ENCODE measurements around the gene GNG8.

The GNG8 gene

DNA sequence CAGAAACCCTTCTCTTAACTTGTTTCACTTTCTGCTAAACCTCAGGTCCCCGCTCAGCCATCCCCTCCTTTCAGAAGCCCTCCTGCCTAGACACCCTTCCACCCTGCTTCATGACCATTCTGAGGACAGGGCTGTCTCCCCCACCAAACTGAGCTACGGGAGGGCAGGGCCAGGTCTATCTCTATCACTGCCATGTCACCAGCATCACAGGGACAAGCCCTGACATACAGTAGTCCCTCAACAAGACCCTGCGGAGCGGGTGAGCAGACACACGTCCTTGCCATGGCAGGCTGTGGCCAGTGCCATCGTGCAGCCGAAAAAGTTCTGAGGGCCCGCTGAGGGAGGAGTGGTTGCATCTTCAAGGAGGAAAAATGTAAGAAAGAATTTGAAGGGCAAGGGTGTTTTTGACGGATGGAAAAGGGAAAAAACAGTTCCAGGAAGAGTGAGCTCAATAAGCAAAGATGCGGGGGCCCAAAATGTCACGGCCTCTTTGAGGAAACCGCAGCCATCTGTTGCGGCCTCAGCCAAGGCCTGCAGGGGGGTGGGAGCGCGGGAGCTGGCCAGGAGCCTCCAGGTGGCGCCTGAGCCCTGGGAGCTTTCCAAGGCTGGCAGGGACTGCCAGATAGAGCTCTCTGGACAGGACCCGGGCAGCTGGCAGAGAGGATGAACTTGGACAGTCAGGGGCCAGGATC lies 19.2 kb downstream of the GNG8 start:
- peak; percentile 57 for DNase-seq

DNA sequence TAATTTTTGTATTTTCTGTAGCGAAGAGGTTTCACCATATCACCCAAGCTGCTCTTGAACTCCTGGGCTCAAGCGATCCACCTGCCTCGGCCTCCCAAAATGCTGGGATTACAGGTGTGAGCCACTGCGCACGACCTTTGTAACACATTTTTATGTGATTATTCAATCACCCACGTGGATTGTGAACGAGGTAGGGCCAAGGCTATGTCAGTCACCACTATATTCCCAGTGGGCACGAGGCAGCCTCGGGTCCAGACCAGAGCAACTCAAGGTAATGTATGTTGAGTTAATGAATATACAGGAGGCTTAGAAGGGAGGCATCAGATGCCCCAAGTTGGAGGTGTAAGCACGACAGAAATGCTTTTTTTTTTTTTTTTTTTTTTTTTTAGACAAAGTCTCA lies 20.0 kb downstream of the GNG8 start:
- no peak for DNase-seq

DNA sequence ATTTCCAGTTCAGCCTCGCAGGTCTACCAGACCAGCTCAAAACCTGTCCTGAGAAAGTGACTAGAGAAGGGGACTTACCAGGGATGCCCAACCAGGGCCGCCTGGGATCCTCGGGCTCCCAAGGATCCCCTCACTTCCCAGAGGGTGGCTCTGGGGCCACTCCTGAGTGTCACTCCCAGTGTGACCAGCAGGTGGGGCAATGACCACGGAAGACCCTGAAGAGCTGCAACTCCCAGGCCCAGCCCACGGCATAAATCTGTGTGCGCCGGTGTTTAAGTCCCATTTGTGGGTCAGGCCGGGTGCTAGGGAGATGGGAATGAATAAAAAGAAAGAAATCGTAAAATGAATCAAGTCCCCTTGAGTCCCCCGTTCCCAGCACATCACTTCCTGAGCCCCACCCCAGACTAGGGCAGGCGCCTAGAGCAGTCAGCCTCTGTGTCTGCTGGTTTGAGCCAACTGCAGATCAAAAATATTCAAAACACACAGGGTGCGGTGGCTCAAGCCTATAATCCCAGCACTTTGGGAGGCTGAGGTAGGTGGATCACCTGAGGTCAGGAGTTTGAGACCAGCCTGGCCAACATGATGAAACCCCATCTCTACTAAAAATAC lies 21.8 kb downstream of the GNG8 start:
- peak; percentile 86 for DNase-seq

DNA sequence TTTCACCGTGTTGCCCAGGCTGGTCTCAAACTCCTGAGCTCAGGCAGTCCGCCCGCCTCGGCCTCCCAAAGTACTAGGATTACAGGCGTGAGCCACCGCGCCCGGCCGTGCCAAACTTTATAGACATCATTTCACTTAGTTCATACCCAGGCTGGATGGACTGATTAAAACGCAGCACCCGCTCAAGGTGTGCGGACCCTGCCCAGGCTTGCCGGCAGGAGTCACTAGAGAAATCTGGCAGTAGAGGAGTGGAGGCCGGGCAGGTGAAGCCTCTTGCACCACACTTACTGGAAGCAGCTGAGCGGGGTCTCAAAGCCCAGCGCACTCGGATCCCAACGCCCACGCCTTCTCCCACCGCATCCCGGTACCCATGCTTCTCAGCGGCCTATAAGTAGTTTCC lies 22.5 kb downstream of the GNG8 start:
- DNase-seq = no peak

DNA sequence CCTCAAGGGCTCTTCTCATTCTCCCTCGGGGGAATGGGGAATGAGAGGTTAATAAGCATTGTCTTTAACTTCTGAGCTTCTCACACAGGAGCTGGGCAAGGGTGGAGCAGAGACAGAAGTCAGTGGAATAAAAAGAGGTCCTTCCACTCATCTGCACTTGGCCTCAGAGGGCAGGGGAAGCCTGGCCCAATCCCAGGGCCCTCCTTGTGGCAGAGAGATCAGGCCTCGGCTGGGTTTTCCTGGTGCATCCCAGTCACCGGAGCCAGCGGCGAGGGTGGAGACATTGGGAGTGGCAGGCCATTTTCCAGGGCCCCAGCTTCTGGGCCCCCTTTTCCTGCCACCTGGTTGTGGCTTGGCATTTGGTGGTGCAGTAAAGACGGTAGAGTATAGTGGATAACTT lies 24.2 kb downstream of the GNG8 start:
- no peak for DNase-seq

DNA sequence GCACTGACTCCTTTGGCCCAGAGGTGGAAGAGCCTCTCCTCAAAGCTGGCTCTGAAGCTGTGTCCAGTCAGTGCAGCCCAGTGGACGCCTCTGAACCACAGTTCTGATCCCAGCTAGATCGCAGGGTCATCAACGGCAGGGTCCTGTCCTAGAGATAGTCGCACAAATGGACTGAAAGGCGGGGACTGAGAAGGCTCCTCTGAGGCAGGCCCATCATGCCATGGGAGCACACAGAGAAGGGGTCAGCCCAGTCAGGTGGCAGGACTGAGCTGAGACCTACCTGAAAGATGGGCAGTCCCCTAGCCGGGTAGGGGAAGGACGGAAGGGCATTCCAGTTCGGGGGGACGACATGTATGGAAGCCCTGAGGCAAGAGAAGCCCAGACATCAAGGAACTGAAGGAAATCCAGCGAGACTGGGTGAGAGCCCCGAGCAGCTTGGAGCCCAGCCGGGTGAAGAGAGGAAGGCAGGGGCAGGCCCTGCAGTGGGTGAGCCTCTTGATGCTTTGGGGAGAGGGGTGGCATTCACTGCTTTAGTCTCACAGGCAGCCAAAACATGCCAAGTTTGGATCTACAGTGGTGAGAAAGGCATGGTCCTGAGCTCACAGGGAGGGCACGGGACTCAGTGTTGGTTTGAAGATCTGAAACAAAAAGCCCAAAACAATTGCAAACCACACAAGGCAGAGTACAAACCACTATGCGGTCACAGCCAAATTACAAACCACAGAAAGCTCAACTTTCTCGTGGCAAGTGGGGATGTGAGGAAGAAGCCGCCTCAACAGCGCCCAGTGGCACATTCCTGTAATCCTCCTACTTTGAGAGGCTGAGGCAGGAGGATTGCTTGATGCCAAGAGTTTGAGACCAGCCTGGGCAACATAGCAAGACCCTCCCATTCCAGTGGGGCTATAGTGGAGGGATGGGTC lies 24.9 kb downstream of the GNG8 start:
- peak; percentile 55 for DNase-seq

DNA sequence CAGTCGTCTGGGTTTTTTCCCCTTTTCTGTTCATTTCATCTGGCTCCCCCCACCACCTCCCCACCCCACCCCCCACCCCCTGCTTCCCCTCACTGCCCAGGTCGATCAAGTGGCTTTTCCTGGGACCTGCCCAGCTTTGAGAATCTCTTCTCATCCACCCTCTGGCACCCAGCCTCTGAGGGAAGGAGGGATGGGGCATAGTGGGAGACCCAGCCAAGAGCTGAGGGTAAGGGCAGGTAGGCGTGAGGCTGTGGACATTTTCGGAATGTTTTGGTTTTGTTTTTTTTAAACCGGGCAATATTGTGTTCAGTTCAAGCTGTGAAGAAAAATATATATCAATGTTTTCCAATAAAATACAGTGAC lies 25.6 kb downstream of the GNG8 start:
- no peak for DNase-seq

DNA sequence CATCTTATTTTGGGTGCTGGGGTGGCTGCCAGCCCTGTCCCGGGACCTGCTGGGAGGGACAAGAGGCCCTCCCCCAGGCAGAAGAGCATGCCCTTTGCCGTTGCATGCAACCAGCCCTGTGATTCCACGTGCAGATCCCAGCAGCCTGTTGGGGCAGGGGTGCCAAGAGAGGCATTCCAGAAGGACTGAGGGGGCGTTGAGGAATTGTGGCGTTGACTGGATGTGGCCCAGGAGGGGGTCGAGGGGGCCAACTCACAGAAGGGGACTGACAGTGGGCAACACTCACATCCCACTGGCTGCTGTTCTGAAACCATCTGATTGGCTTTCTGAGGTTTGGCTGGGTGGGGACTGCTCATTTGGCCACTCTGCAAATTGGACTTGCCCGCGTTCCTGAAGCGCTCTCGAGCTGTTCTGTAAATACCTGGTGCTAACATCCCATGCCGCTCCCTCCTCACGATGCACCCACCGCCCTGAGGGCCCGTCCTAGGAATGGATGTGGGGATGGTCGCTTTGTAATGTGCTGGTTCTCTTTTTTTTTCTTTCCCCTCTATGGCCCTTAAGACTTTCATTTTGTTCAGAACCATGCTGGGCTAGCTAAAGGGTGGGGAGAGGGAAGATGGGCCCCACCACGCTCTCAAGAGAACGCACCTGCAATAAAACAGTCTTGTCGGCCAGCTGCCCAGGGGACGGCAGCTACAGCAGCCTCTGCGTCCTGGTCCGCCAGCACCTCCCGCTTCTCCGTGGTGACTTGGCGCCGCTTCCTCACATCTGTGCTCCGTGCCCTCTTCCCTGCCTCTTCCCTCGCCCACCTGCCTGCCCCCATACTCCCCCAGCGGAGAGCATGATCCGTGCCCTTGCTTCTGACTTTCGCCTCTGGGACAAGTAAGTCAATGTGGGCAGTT lies 26.2 kb downstream of the GNG8 start:
- DNase-seq = no peak

DNA sequence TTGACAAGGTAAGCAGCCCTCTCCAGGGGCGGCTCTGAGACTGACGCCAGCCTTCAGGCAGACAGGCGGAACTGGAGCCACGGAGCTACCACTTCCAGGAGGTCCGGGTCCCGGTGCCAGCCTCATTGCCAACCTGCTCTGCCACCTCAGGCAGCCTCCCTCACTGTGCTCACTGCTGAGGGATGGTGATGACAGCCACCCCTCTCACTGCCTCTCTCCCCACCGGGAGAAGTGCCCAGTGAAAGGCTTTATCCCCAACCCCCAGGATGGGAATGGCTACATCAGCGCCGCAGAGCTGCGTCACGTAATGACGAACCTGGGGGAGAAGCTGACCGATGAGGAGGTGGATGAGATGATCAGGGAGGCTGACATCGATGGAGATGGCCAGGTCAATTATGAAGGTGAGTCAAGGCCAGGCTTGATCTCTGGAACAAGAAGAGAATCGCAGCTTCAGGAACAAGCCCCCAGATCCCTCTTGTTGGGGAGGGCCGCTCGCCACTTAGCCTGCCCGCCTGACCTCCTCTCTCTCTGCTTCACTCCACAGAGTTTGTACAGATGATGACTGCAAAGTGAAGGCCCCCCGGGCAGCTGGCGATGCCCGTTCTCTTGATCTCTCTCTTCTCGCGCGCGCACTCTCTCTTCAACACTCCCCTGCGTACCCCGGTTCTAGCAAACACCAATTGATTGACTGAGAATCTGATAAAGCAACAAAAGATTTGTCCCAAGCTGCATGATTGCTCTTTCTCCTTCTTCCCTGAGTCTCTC lies 27.2 kb downstream of the GNG8 start:
- no peak for DNase-seq

DNA sequence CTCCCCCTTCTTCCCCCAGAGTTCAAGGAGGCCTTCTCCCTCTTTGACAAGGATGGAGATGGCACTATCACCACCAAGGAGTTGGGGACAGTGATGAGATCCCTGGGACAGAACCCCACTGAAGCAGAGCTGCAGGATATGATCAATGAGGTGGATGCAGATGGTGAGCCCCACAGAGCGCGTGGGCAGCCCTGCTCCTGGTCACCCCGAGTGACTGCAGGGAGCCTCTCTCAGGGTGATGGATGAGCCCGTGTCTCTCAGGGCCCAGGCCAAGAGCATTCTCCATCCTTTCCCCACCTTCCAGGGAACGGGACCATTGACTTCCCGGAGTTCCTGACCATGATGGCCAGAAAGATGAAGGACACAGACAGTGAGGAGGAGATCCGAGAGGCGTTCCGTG lies 27.8 kb downstream of the GNG8 start:
- DNase-seq = no peak

DNA sequence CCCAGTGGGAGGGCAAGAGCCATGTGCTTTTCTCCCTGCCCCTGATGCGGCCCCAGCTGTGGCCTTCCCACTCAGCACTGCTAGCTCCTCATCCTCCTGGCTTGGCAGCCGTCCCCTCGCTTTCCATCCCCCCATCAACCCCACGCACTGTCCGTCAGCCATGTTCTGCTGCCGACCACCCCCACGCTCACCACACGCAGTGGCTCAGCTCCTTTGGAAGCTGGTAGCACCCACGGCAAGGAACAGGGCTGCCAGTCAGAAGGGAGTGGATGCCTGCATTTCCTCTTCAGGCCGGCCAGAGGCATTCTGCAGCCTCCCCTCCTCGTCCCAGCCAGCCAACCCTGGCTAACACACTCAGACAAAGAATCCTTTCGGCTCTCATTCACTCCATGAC lies 28.6 kb downstream of the GNG8 start:
- no peak for DNase-seq

DNA sequence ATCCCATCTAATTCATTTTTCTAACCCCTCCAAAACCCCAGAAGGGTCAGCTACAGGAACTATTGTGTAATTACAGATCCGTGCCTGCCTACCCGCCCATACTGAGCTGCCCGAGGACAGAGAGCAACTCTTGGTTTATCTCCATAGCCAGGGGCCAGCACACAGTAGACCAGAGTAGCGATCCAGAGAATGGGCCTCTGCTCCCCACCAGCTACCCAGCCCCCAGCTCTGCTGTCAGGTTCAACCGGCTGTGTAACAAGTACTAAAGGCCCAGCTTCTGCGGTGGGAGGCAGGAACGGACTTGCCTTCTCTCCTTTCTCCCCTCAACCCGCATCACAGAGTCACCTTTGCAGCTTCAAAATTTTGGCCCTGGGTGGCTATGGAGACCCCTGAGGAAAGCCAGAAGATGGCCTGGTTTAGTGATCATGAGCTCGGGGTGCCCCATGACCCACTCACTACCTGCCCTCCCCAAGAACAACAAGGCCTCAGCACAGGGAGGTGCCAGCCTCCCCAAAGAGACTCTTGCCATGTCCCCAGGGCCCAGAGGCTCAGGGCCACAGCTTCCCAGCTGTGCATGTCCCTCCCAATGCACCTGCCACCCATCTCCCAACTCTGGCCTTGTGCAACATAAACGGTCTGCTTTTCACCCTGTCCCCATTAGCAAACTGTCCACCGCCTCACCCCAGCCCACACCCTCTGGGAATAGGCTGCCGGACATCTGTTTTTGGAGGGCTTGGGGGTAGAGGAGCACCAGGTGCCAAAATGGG lies 29.1 kb downstream of the GNG8 start:
- DNase-seq = no peak

DNA sequence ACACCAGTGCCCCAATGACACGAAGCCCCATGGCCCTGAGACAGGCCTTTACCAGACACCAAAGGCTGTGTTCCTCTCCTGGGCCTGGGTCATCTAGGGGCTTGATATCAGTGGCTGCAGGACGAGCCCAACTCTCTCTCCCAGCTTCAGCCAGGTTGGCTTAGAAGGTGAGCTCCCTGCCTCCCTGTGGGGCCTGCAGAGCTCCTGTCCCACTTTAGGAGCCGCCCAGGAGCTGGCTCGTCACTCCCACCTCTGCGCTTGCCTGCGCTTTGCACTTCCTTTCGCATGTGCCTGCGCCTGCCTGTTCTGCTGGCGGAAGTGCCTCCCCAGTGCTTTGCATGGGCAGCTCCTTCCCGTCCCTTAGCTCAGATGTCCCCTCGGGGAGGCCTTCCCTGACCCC lies 30.0 kb downstream of the GNG8 start:
- DNase-seq = no peak

DNA sequence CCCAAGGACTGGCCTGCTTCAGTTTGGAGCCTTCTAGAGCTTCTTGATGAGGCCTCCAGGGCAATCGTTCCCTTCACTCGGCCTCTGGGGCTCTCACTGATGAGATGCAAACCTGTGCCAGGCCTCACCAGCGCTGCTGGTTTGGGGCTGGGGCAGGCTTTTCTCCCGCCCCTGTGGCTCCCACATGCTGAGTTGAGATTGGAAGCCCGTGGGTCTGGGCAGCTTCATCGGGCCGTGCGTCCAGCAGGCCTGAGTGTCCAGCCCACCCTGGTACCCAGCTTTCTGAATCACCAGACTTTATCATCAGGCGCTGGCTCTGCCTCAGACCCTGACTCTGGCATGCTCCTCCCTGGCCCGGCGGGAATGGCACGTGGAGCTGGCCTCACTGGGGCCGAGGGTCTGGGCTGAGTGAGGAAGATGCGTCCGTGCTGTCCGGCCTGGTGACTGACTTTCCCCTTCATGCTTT lies 30.6 kb downstream of the GNG8 start:
- no peak for DNase-seq

DNA sequence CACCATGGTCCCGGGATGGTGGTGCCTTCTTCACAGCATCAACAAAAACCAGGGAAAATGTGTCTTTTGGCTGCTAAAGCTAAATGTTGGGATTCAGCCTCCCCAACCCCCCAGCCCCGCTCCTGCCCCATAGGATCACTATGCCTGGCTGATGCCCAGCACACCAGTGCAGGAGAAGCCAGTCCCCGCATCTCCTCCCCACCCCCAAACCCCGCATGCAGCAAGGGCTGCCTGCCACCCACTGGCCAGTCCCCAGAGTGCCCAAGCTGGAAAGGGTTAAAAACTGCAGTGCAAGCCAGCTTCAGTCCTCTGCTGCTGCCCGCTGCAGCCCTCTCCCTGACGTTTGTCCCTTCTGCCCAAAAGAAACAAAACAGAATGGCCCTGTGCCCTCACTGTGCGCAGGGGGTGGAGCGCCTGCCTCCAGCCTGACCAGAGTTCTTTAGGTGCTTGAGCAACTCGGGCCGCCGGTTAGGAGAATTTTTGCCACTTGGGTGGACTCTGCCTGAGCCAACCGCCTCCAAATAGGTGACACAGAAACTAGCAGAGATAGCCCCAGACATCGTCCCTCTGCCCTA lies 31.1 kb downstream of the GNG8 start:
- no peak for DNase-seq

DNA sequence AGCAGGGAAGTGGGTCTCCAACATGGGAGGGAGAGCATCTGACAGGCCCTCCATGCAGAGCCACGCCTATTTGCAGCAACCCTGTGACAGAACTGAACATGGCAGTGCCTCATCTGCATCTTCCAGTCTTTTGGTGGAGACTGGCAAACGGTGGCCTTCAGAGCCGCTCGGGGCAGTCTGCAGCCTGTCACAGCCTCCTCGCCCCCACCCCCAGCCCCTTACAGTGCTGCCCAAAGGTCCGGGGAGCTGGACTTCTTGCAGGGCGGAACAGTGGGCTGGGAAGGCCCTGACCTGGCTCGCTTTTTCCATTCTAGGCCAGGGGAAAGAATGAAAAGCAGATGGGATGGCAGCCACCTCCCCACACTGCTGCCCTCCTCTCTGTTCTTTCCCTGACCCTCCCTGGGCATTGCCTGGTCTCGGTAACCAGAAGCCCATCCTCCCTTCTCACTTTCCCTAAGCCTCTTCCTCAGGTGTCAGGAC lies 32.2 kb downstream of the GNG8 start:
- DNase-seq = no peak

DNA sequence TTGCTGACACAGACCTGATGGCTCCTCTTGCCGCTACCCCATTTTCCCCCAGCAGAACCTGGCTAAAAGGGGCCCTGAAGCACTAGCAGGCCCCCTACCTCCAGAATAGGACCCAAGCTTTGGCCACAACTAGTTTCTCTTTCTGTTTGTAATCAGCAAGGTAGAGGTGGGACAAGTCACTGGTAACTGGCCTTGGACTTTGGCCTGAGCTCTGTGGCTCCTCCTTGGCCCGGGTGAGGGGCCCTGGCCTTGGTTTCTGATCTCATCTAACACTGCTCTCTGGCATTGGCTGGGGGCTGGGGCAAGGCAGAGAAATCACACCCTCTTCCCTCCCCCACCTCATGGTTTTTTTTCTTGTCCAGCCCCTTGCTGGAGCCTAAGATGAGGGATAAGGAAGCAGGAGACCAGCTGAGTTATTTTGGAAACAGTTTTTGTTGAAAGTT lies 32.8 kb downstream of the GNG8 start:
- DNase-seq = no peak

DNA sequence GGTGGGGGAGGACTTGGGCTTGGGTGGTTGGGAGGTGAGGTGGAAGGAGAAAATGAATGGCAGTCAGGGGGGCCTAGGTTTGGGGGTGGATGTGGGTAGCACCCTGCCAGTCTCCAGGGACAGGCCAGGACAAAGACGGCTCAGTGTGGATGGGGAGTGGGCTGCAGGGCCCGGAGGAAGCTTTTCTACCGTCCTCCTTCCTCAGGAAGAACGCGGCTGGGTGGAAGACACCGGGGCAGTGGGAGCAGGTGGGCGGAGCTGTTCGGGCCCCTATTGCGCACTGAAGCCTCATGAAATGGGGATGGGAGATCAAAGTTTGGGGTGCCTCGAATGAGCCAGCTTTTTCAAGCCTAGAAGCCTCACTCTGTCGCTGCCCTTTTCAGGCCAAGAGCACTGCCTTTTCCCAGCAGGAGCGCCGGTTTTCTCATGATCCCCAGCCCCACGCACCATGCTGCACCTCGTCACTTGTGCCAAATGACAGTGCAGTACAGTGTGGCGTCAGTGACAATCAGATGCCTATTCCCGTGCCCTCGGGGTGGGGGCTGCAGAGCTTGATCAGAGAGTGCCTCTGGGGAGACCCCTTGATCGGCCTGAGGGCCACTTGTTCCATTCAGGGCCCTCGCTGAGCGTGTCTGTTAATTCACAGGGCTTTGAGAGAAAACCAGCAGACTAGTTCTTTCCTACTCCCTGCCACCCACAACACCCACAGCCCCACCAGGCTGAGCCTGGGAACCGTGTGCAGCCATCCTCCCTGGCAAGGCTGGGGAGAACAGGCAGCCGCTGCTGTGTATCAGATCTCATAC lies 33.4 kb downstream of the GNG8 start:
- DNase-seq = peak; percentile 31

DNA sequence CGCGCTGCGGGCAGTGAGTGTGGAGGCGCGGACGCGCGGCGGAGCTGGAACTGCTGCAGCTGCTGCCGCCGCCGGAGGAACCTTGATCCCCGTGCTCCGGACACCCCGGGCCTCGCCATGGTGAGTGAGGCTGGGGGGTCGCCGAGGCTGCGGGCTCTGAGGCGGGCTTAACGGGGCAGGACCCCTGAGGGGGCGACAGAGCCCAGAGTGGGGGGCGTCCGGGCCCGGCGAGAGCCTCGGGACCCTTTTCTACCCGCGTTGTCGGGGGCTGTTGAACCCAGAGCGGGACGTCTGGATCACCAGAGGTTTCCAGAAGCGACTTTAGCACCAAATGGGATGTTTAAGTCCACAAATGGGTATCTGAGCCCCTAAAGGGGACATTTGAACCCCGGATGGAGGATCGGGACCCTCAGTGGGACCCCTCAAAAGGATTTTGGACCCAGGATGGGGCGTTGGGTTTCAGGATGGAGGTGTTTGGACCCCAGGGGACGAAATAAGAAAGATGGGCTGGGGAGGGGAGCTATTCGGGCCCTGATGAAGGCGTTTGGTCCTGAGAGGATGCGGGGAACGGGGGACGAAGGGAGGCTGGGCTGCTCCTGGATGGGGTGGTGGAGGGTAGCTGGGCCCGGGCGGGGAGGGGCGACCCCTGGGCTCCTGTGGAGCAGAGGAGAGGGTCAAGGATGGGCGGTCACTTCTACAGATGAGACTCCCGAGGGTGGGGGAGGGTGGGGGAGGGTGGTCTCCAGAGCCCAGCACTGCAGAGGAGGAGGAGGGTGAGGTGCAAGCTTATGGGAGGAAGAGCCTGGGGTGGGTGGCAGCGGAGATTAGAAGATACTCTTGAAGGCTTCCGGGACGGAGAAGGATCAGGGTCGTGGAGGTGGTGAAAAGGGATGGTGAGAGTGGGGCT lies 34.4 kb downstream of the GNG8 start, which contains the start of gene CALM3:
CALM3 (plus strand) TSS at position 13 of the 907 bp plus-strand sequence; CDS start at position 118, 105 bp downstream.
- peak; percentile 31 for DNase-seq
